ENCODE measurements around the gene BUB3. TPM values are rescaled to one million over a fixed set of nuclear protein-coding genes. Genes with fewer than 3 reads are reported as not detected.
A peak's percentile ranks its signal among the peaks of the same experiment; 100 is the strongest.

Gene BUB3
- total RNA-seq, 1 experiment from 2014 or later = 180 TPM

DNA sequence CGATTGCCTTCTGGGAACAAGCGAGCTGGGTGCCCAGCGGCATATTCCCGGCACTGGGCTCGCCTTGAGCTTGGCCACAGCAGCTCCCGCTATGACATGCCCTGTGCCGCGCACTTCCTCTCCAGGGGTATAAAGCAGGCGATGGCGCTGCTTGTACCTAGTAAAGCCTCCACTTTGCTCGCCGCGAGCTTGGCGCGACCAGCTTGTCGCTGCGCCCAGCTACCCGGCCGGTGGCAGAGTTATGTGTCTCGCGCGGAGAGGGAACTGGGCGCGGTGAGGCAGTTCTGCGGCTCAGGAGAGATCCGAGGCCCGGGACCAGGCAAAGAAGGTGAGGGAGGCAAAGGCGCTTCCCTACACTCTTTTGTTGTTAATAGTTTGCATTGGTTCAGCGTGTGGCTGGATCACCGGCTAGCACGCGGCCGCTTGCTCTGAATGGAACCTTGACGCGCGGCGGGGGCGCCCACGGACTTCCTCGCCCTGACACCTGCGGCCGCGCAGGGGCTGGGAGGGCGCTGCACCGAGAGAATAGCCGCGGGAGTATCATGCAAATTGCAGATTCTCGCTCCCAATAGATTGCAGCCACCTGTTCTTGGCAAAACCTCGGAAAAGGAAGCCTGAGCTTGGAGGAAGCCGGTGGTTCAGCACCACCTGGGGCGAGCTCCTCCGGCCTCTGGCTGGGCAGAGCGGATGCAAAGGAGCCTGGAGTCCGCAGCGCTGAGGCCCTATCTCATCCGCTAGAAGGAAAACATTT, 3.0 kb upstream of the BUB3 start (continued):
- TF ChIP-seq, protein P1, sequence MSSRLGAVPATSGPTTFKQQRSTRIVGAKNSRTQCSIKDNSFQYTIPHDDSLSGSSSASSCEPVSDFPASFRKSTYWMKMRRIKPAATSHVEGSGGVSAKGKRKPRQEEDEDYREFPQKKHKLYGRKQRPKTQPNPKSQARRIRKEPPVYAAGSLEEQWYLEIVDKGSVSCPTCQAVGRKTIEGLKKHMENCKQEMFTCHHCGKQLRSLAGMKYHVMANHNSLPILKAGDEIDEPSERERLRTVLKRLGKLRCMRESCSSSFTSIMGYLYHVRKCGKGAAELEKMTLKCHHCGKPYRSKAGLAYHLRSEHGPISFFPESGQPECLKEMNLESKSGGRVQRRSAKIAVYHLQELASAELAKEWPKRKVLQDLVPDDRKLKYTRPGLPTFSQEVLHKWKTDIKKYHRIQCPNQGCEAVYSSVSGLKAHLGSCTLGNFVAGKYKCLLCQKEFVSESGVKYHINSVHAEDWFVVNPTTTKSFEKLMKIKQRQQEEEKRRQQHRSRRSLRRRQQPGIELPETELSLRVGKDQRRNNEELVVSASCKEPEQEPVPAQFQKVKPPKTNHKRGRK (CRISPR knock-in tag; IDR thresholded peaks at IDR 0.05; ENCODE audit: borderline replicate concordance) = no peak
- peak; percentile 82; the same call in 1 of the 2 replicates for TF ChIP-seq ELF4 (CRISPR knock-in tag; IDR thresholded peaks at IDR 0.05; ENCODE audit: low read depth)
- no peak for TF ChIP-seq RELA (CRISPR knock-in tag; IDR thresholded peaks at IDR 0.05; ENCODE audit: borderline replicate concordance)
- TF ChIP-seq, protein P2, sequence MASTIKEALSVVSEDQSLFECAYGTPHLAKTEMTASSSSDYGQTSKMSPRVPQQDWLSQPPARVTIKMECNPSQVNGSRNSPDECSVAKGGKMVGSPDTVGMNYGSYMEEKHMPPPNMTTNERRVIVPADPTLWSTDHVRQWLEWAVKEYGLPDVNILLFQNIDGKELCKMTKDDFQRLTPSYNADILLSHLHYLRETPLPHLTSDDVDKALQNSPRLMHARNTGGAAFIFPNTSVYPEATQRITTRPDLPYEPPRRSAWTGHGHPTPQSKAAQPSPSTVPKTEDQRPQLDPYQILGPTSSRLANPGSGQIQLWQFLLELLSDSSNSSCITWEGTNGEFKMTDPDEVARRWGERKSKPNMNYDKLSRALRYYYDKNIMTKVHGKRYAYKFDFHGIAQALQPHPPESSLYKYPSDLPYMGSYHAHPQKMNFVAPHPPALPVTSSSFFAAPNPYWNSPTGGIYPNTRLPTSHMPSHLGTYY (CRISPR knock-in tag; IDR thresholded peaks at IDR 0.05) = no peak
- no peak for TF ChIP-seq ZNF396 (CRISPR knock-in tag; IDR thresholded peaks at IDR 0.05; ENCODE audit: borderline replicate concordance)
- no peak for TF ChIP-seq GTF2I (CRISPR knock-in tag; conservative IDR thresholded peaks at IDR 0.05)
- TF ChIP-seq, protein P3, sequence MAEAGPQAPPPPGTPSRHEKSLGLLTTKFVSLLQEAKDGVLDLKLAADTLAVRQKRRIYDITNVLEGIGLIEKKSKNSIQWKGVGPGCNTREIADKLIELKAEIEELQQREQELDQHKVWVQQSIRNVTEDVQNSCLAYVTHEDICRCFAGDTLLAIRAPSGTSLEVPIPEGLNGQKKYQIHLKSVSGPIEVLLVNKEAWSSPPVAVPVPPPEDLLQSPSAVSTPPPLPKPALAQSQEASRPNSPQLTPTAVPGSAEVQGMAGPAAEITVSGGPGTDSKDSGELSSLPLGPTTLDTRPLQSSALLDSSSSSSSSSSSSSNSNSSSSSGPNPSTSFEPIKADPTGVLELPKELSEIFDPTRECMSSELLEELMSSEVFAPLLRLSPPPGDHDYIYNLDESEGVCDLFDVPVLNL (CRISPR knock-in tag; IDR thresholded peaks at IDR 0.05; ENCODE audit: borderline replicate concordance, low read depth) = no peak
- TF ChIP-seq RORB (CRISPR knock-in tag; IDR thresholded peaks at IDR 0.05) = no peak
- TF ChIP-seq, protein P4, sequence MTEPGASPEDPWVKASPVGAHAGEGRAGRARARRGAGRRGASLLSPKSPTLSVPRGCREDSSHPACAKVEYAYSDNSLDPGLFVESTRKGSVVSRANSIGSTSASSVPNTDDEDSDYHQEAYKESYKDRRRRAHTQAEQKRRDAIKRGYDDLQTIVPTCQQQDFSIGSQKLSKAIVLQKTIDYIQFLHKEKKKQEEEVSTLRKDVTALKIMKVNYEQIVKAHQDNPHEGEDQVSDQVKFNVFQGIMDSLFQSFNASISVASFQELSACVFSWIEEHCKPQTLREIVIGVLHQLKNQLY (CRISPR knock-in tag; IDR thresholded peaks at IDR 0.05) = 0 out of 2 replicates have a peak, but pooled peaks have one; percentile 79
- TF ChIP-seq, protein P5, sequence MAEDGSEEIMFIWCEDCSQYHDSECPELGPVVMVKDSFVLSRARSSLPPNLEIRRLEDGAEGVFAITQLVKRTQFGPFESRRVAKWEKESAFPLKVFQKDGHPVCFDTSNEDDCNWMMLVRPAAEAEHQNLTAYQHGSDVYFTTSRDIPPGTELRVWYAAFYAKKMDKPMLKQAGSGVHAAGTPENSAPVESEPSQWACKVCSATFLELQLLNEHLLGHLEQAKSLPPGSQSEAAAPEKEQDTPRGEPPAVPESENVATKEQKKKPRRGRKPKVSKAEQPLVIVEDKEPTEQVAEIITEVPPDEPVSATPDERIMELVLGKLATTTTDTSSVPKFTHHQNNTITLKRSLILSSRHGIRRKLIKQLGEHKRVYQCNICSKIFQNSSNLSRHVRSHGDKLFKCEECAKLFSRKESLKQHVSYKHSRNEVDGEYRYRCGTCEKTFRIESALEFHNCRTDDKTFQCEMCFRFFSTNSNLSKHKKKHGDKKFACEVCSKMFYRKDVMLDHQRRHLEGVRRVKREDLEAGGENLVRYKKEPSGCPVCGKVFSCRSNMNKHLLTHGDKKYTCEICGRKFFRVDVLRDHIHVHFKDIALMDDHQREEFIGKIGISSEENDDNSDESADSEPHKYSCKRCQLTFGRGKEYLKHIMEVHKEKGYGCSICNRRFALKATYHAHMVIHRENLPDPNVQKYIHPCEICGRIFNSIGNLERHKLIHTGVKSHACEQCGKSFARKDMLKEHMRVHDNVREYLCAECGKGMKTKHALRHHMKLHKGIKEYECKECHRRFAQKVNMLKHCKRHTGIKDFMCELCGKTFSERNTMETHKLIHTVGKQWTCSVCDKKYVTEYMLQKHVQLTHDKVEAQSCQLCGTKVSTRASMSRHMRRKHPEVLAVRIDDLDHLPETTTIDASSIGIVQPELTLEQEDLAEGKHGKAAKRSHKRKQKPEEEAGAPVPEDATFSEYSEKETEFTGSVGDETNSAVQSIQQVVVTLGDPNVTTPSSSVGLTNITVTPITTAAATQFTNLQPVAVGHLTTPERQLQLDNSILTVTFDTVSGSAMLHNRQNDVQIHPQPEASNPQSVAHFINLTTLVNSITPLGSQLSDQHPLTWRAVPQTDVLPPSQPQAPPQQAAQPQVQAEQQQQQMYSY (CRISPR knock-in tag; IDR thresholded peaks at IDR 0.05) = no peak
- no peak for TF ChIP-seq ZNF121 (CRISPR knock-in tag; IDR thresholded peaks at IDR 0.05)
- TF ChIP-seq ESRRA (CRISPR knock-in tag; IDR thresholded peaks at IDR 0.05; ENCODE audit: borderline replicate concordance) = no peak
- TF ChIP-seq, protein P6, sequence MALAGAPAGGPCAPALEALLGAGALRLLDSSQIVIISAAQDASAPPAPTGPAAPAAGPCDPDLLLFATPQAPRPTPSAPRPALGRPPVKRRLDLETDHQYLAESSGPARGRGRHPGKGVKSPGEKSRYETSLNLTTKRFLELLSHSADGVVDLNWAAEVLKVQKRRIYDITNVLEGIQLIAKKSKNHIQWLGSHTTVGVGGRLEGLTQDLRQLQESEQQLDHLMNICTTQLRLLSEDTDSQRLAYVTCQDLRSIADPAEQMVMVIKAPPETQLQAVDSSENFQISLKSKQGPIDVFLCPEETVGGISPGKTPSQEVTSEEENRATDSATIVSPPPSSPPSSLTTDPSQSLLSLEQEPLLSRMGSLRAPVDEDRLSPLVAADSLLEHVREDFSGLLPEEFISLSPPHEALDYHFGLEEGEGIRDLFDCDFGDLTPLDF (CRISPR knock-in tag; IDR thresholded peaks at IDR 0.05) = no peak
- TF ChIP-seq FOXJ3 (CRISPR knock-in tag; IDR thresholded peaks at IDR 0.05; ENCODE audit: borderline replicate concordance) = no peak
- TF ChIP-seq, protein P7, sequence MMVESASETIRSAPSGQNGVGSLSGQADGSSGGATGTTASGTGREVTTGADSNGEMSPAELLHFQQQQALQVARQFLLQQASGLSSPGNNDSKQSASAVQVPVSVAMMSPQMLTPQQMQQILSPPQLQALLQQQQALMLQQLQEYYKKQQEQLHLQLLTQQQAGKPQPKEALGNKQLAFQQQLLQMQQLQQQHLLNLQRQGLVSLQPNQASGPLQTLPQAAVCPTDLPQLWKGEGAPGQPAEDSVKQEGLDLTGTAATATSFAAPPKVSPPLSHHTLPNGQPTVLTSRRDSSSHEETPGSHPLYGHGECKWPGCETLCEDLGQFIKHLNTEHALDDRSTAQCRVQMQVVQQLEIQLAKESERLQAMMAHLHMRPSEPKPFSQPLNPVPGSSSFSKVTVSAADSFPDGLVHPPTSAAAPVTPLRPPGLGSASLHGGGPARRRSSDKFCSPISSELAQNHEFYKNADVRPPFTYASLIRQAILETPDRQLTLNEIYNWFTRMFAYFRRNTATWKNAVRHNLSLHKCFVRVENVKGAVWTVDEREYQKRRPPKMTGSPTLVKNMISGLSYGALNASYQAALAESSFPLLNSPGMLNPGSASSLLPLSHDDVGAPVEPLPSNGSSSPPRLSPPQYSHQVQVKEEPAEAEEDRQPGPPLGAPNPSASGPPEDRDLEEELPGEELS (CRISPR knock-in tag; IDR thresholded peaks at IDR 0.05) = peak; percentile 35; the same call in 1 of the 2 replicates
- no peak for TF ChIP-seq EMX1 (CRISPR knock-in tag; IDR thresholded peaks at IDR 0.05)
- no peak for TF ChIP-seq GABPB1 (CRISPR knock-in tag; IDR thresholded peaks at IDR 0.05)
- TF ChIP-seq, protein P8, sequence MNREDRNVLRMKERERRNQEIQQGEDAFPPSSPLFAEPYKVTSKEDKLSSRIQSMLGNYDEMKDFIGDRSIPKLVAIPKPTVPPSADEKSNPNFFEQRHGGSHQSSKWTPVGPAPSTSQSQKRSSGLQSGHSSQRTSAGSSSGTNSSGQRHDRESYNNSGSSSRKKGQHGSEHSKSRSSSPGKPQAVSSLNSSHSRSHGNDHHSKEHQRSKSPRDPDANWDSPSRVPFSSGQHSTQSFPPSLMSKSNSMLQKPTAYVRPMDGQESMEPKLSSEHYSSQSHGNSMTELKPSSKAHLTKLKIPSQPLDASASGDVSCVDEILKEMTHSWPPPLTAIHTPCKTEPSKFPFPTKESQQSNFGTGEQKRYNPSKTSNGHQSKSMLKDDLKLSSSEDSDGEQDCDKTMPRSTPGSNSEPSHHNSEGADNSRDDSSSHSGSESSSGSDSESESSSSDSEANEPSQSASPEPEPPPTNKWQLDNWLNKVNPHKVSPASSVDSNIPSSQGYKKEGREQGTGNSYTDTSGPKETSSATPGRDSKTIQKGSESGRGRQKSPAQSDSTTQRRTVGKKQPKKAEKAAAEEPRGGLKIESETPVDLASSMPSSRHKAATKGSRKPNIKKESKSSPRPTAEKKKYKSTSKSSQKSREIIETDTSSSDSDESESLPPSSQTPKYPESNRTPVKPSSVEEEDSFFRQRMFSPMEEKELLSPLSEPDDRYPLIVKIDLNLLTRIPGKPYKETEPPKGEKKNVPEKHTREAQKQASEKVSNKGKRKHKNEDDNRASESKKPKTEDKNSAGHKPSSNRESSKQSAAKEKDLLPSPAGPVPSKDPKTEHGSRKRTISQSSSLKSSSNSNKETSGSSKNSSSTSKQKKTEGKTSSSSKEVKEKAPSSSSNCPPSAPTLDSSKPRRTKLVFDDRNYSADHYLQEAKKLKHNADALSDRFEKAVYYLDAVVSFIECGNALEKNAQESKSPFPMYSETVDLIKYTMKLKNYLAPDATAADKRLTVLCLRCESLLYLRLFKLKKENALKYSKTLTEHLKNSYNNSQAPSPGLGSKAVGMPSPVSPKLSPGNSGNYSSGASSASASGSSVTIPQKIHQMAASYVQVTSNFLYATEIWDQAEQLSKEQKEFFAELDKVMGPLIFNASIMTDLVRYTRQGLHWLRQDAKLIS (CRISPR knock-in tag; IDR thresholded peaks at IDR 0.05; ENCODE audit: borderline replicate concordance) = no peak
- TF ChIP-seq ZNF423 (CRISPR knock-in tag; IDR thresholded peaks at IDR 0.05) = peak; percentile 90
- peak; percentile 40; the same call in 1 of the 2 replicates for TF ChIP-seq SP1 (CRISPR knock-in tag; conservative IDR thresholded peaks at IDR 0.05)
